ENCODE measurements around the gene ORAI1. TPM values are rescaled to one million over a fixed set of nuclear protein-coding genes. Genes with fewer than 3 reads are reported as not detected.

Gene ORAI1
- total and polyA plus RNA-seq, 2 of the 13 experiments (the other 11 are each of a cell fraction or from before 2014, with no cell fraction given): 9.2 to 17.2 TPM

- no peaks in the 10 kb centered on the region for H3K79me2 ChIP-seq (ENCODE audit: insufficient read depth, low read length)
- no peak for ATAC-seq
- H3K9ac ChIP-seq (ENCODE audit: insufficient read depth, low read depth, low read length): no peak overlapping the region
- DNase-seq (ENCODE audit: low spot score): no peak
- no peak for FAIRE-seq
- no peaks in the 10 kb centered on the region for H3K36me3 ChIP-seq (replicated peaks in 1 of 2; ENCODE audit: control insufficient read depth in 1 of 2, insufficient read depth in 2 of 2, low read length in 2 of 2)
- no peak overlapping the region for H2AFZ ChIP-seq (ENCODE audit: low read length)
- BruUV-seq (replicated peaks): no TSS peak
- intact Hi-C loops (cut with micrococcal nuclease; ENCODE audit: unreplicated experiment) (no loop called here), in situ Hi-C loops (cut with HindIII; ENCODE audit: extremely low pct_ligation_motif_present, low pct_unique_long_range_greater_than_20kb) (no loop called here)
- no peak overlapping the region for H3K4me2 ChIP-seq (ENCODE audit: low read depth, low read length)
- H3K27ac ChIP-seq (ENCODE audit: extremely low read length, insufficient read depth, low read length): no peak overlapping the region
- CTCF ChIA-PET (ENCODE audit: low intra/inter-chr PET ratio, low total read pairs): no interaction called here
- POLR2A ChIA-PET: no interaction called here
- no peaks in the 10 kb centered on the region for H4K20me1 ChIP-seq (ENCODE audit: insufficient read depth, low read length)
- H3K4me1 ChIP-seq (ENCODE audit: insufficient read depth, low read length): peaks cover 5% of the 10 kb centered on the region
- no peaks in the 10 kb centered on the region for H3K9me3 ChIP-seq (ENCODE audit: low read length)
- H3K27me3 ChIP-seq (ENCODE audit: control insufficient read depth in 1 of 2, insufficient read depth in 2 of 2, low read length in 2 of 2): no peaks in the 10 kb centered on the region
- H3K4me3 ChIP-seq (replicated peaks in 1 of 3; ENCODE audit: insufficient read depth in 1 of 3, low read depth in 2 of 3, low read length in 3 of 3): no peak overlapping the region
- WGBS (ENCODE audit: low lambda C conversion rate): 45% methylated on average over 17 of the region's 18 CpGs
- TF ChIP-seq PREB (CRISPR knock-in tag; IDR thresholded peaks at IDR 0.05): no peak
- no peak for TF ChIP-seq TRIM22 (IDR thresholded peaks at IDR 0.05)
- no peak for TF ChIP-seq THYN1 (CRISPR knock-in tag; IDR thresholded peaks at IDR 0.05; ENCODE audit: borderline replicate concordance, low read depth)
- TF ChIP-seq ZNF710 (CRISPR knock-in tag; IDR thresholded peaks at IDR 0.05; ENCODE audit: borderline replicate concordance): no peak
- TF ChIP-seq POLR2G (IDR thresholded peaks at IDR 0.05; ENCODE audit: low read depth, low read length): no peak
- TF ChIP-seq HNRNPLL (IDR thresholded peaks at IDR 0.05; ENCODE audit: low read depth, low read length, poor library complexity, severe bottlenecking): no peak
- TF ChIP-seq NR3C1 (CRISPR knock-in tag; IDR thresholded peaks at IDR 0.05): no peak
- no peak for TF ChIP-seq ISX (CRISPR knock-in tag; conservative IDR thresholded peaks at IDR 0.05)
- TF ChIP-seq KIAA2018 (CRISPR knock-in tag; IDR thresholded peaks at IDR 0.05; ENCODE audit: borderline replicate concordance): no peak
- no peak for TF ChIP-seq FOXK2 (IDR thresholded peaks at IDR 0.05)
- no peak for TF ChIP-seq MXD3 (CRISPR knock-in tag; IDR thresholded peaks at IDR 0.05)
- TF ChIP-seq ELF3 (CRISPR knock-in tag; IDR thresholded peaks at IDR 0.05): no peak
These were observed 27.7 kb downstream of the ORAI1 start for GRCh38 chr12:121653999-121654398.
